Smooth muscle cell (in vitro differentiated cells): ENCODE data around the gene DPP6. TPM values are rescaled to one million over a fixed set of nuclear protein-coding genes. Genes with fewer than 3 reads are reported as not detected.

Source experiments
- DNase-seq: peaks from one replicate; lab custom pipeline; 2025; ENCODE audit not compliant: unreplicated experiment; lab: John Stamatoyannopoulos, UW
- H2AFZ ChIP-seq: fragments of 200-600 bp; sonication (generic); 2 replicates; pipeline ENCODE4 v1.6.0; 2016; ENCODE audit warnings: antibody characterized with exemption, low read depth, mild to moderate bottlenecking
- H3F3A ChIP-seq: fragments of 200-600 bp; sonication (generic); 2 replicates; pipeline ENCODE4 v1.6.0; 2017; ENCODE audit warnings: antibody characterized with exemption, low read depth
- H3K27ac ChIP-seq: fragments of 200-600 bp; sonication (generic); 2 replicates; pipeline ENCODE4 v1.5.1; 2016; ENCODE audit warnings: low read depth, mild to moderate bottlenecking
- H3K27me3 ChIP-seq: fragments of 200-600 bp; sonication (generic); 2 replicates; pipeline ENCODE4 v1.6.1; 2016; ENCODE audit warnings: low read depth, mild to moderate bottlenecking
- H3K36me3 ChIP-seq: fragments of 200-600 bp; sonication (generic); 2 replicates; pipeline ENCODE4 v1.5.1; 2016; ENCODE audit warnings: low read depth
- H3K4me1 ChIP-seq: fragments of 200-600 bp; sonication (generic); 2 replicates; pipeline ENCODE4 v1.5.1; 2016; ENCODE audit warnings: low read depth
- H3K4me2 ChIP-seq: fragments of 200-600 bp; sonication (generic); 2 replicates; pipeline ENCODE4 v1.6.0; 2016; ENCODE audit warnings: mild to moderate bottlenecking
- H3K4me3 ChIP-seq: fragments of 200-600 bp; sonication (generic); 2 replicates; pipeline ENCODE4 v1.5.1; 2016; ENCODE audit warnings: mild to moderate bottlenecking
- H3K79me2 ChIP-seq: fragments of 200-600 bp; sonication (generic); 2 replicates; pipeline ENCODE4 v1.6.0; 2016; ENCODE audit warnings: low read depth, mild to moderate bottlenecking
- H3K9ac ChIP-seq: fragments of 200-600 bp; sonication (generic); 2 replicates; pipeline ENCODE4 v1.6.0; 2016; ENCODE audit warnings: low read depth
- H3K9me3 ChIP-seq: fragments of 200-600 bp; sonication (generic); replicated peaks from 2 replicates; pipeline ENCODE4 v1.5.1; 2016; ENCODE audit warnings: low read depth
- H4K20me1 ChIP-seq: fragments of 200-600 bp; sonication (generic); 2 replicates; pipeline ENCODE4 v1.6.0; 2016; ENCODE audit warnings: low read depth
- WGBS: methylation state at CpG from one replicate; pipeline ENCODE4 v1.1.7; 2016; ENCODE audit warnings: low lambda C conversion rate; 5-methylcytosine and 5-hydroxymethylcytosine counted together
- polyA plus RNA-seq: library from polyadenylated mRNA; unstranded; fragments of >200 nt; fragmentation: Nextera tagmentation; extraction: Ambion mirVana; gene quantifications from 2 replicates; pipeline ENCODE4 v1.2.1, GENCODE V29; 2016
- total RNA-seq: library from RNA; depleted of rRNA; stranded (reverse); fragments of >200 nt; gene quantifications from 2 replicates; pipeline ENCODE4 v1.2.3, GENCODE V29; 2014
- TF ChIP-seq, protein P1 (sequence below): fragments of 200-600 bp; sonication (generic); IDR thresholded peaks from 2 replicates; pipeline ENCODE4 v1.5.1; 2017; ENCODE audit warnings: borderline replicate concordance, mild to moderate bottlenecking, antibody characterized with exemption; ENCODE audit not compliant: insufficient read depth, poor library complexity, severe bottlenecking

Gene DPP6
- total and polyA plus RNA-seq, 2 experiments from 2014 or later, result 0.72 TPM; not detected in 1

DNA sequence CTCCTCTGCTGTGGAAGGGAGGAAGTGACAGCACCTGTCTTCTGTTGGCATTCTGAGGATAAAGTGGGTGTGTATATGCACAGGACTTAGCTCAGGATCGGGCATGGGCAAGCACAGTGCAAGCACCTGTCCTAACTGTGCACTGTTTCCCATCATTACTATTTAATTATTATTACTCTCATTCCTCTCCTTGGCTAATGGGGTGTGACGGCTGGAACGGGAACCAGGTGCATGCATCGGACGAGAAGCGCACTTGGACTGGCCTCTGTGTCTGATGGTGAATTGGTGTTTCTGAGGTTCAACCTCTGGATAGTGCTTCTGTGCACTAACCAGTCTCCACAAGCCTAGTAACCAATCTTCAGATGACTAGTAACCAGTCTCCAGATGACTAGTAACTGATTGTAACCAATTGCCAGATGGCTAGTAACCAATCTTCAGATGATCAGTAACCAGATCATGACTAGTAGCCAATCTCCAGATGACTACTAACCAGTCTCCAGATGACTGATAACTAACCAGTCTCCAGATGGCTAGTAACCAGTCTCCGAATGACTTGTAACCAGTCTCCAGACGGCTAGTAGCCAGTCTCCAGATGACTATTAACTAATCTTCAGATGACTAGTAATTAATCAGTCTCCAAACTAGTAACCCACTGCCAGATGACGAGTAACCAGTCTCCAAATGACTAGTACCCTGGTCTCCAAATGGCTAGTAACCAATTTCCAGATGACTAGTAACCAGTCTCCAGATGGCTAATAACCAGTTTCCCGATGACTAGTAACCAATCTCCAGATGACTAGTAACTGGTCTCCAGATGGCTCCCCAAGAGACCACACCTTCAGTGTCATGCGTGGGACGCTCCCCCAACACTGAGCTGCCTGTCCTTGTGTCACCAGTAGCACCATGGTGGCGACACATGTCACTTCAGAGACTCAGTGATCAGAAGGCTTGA is 864.9 kb downstream of the DPP6 start:
- Histone ChIP-seq H3K27me3 (no peaks in the 10 kb centered on the region), H3K4me1 (no peaks in the 10 kb centered on the region), H3K9ac (no peak overlapping the region), H2AFZ (no peak overlapping the region), H3K9me3 (no peaks in the 10 kb centered on the region), H3K79me2 (no peaks in the 10 kb centered on the region), H3K27ac (no peak overlapping the region), H3K36me3 (no peaks in the 10 kb centered on the region), H3K4me2 (no peak overlapping the region), H3F3A (no peaks in the 10 kb centered on the region), H4K20me1 (no peaks in the 10 kb centered on the region), H3K4me3 (no peak overlapping the region)
- TF ChIP-seq, protein P1, sequence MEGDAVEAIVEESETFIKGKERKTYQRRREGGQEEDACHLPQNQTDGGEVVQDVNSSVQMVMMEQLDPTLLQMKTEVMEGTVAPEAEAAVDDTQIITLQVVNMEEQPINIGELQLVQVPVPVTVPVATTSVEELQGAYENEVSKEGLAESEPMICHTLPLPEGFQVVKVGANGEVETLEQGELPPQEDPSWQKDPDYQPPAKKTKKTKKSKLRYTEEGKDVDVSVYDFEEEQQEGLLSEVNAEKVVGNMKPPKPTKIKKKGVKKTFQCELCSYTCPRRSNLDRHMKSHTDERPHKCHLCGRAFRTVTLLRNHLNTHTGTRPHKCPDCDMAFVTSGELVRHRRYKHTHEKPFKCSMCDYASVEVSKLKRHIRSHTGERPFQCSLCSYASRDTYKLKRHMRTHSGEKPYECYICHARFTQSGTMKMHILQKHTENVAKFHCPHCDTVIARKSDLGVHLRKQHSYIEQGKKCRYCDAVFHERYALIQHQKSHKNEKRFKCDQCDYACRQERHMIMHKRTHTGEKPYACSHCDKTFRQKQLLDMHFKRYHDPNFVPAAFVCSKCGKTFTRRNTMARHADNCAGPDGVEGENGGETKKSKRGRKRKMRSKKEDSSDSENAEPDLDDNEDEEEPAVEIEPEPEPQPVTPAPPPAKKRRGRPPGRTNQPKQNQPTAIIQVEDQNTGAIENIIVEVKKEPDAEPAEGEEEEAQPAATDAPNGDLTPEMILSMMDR, result no peak
- DNase-seq, result no peak
- WGBS, result 94% methylated on average over 13 of the region's 13 CpGs

DNA sequence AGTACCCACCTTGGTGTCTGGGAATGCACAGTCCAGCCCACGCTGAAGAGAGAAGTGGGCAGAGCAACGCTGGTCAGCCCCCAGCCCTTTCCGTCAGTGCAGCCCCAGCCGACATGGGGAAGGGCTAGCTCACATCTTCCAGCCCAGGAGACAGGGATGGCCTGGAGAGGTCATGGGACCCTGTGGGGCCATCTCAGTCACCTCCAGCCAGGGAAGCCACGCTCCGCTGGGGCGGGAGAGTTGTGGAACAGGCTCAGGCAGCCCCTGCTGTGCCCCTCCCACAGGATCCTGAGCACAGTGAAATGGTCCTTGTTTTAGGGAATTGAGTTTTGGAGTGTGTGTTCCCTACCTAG is 865.6 kb downstream of the DPP6 start:
- H3K27ac ChIP-seq, result no peak overlapping the region
- no peaks in the 10 kb centered on the region for H3K9me3 ChIP-seq
- H3K4me2 ChIP-seq, result no peak overlapping the region
- H3K27me3 ChIP-seq, result no peaks in the 10 kb centered on the region
- no peak for DNase-seq
- H3K9ac ChIP-seq, result no peak overlapping the region
- TF ChIP-seq, protein P1, result no peak
- no peaks in the 10 kb centered on the region for H3K79me2 ChIP-seq
- WGBS, result 92% methylated on average over 7 of the region's 7 CpGs
- H4K20me1 ChIP-seq, result no peaks in the 10 kb centered on the region
- H3K4me1 ChIP-seq, result no peaks in the 10 kb centered on the region
- H3K36me3 ChIP-seq, result no peaks in the 10 kb centered on the region
- H3K4me3 ChIP-seq, result no peak overlapping the region
- no peak overlapping the region for H2AFZ ChIP-seq
- H3F3A ChIP-seq, result no peaks in the 10 kb centered on the region

DNA sequence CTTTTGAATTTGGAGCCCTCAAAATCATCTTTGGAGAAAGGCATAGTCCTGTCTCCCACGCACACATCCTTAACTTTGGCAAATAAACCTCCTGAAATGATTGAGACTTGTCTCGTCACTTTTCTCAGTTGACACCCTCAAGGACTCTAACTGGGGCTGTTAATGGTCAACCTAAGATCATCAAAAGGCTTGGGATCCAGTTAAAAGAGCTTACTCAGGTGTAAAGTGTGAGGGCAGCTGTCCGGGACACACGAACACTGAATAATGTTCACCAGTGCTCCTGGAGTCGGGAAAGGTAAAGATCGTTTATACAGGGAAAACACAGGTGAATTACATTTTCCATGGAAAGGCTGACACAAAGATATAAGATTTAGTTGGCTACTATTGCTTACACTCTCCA is 866.1 kb downstream of the DPP6 start:
- H3K4me2 ChIP-seq, result no peak overlapping the region
- no peak for DNase-seq
- H3K79me2 ChIP-seq, result no peaks in the 10 kb centered on the region
- no peaks in the 10 kb centered on the region for H3K4me1 ChIP-seq
- no peaks in the 10 kb centered on the region for H3F3A ChIP-seq
- WGBS, result 88% methylated on average over 6 of the region's 6 CpGs
- H3K4me3 ChIP-seq, result no peak overlapping the region
- no peak overlapping the region for H2AFZ ChIP-seq
- TF ChIP-seq, protein P1, result no peak
- no peak overlapping the region for H3K27ac ChIP-seq
- H3K36me3 ChIP-seq, result no peaks in the 10 kb centered on the region
- H3K27me3 ChIP-seq, result peaks cover under 1% of the 10 kb centered on the region
- H3K9ac ChIP-seq, result no peak overlapping the region
- H3K9me3 ChIP-seq, result no peaks in the 10 kb centered on the region
- no peaks in the 10 kb centered on the region for H4K20me1 ChIP-seq
